Amniotic stem cell (primary cell): Measurements from ENCODE around the gene PRR23E.

Experiments used
- DNase-seq: peaks from one replicate; lab custom pipeline; 2025; lab: John Stamatoyannopoulos, UW

The PRR23E gene

GRCh38 chr3:127165036-127165435 lies 27.9 kb upstream of the PRR23E start:
- DNase-seq, result no peak

- no peak for DNase-seq
These were observed 27.0 kb upstream of the PRR23E start for GRCh38 chr3:127165694-127166485.

GRCh38 chr3:127166501-127167065 lies 26.3 kb upstream of the PRR23E start:
- no peak for DNase-seq

GRCh38 chr3:127167315-127168043 lies 25.5 kb upstream of the PRR23E start:
- no peak for DNase-seq

GRCh38 chr3:127168271-127168670 lies 24.7 kb upstream of the PRR23E start:
- DNase-seq, result no peak

- DNase-seq, result peak; percentile 45
These were observed 22.1 kb upstream of the PRR23E start for GRCh38 chr3:127170814-127171213.

- no peak for DNase-seq
These were observed 21.6 kb upstream of the PRR23E start for GRCh38 chr3:127171320-127171719.

GRCh38 chr3:127171721-127172120 lies 21.2 kb upstream of the PRR23E start:
- no peak for DNase-seq

- no peak for DNase-seq
These were observed 20.7 kb upstream of the PRR23E start for GRCh38 chr3:127172211-127172610.

- DNase-seq, result peak; percentile 52
These were observed 20.0 kb upstream of the PRR23E start for GRCh38 chr3:127172781-127173515.

GRCh38 chr3:127173516-127174166 lies 19.3 kb upstream of the PRR23E start:
- no peak for DNase-seq

GRCh38 chr3:127174284-127174683 lies 18.6 kb upstream of the PRR23E start:
- DNase-seq, result no peak

GRCh38 chr3:127174715-127175140 lies 18.2 kb upstream of the PRR23E start:
- no peak for DNase-seq

GRCh38 chr3:127175272-127175671 lies 17.7 kb upstream of the PRR23E start:
- no peak for DNase-seq

- DNase-seq, result no peak
These were observed 15.7 kb upstream of the PRR23E start for GRCh38 chr3:127177226-127177625.

GRCh38 chr3:127180859-127181258 lies 12.1 kb upstream of the PRR23E start:
- DNase-seq, result no peak

GRCh38 chr3:127182431-127182830 lies 10.5 kb upstream of the PRR23E start:
- no peak for DNase-seq

- DNase-seq, result no peak
These were observed 9.8 kb upstream of the PRR23E start for GRCh38 chr3:127182848-127183714.

- DNase-seq, result no peak
These were observed 8.7 kb upstream of the PRR23E start for GRCh38 chr3:127183931-127184869.

GRCh38 chr3:127184870-127185216 lies 8.1 kb upstream of the PRR23E start:
- DNase-seq, result no peak
